ENCODE results near the gene SCAI. TPM values are rescaled to one million over a fixed set of nuclear protein-coding genes. Genes with fewer than 3 reads are reported as not detected.

SCAI gene
- total RNA-seq, 1 experiment from 2014 or later, result 15.5 TPM

DNA sequence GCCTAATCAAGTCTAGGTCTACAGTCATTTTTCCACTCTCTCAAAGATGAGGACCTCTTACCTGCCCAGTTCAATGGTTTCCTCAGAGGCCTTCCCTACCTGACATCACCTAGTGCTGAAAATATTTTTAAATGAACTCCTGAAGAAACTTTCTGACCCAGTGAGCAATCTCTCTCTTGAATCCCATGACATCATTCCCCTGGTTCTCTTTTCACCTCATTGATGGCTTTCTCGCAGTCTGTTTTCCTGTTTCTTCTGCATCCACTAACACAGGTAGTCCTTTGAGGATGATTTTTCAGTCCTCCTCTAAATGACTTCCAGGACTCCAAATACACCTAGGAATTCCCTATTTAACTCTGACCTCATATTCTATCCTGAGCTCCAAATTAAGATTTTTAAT is 40.3 kb downstream of the SCAI start:
- Histone ChIP-seq H3K27me3 (ENCODE audit: insufficient read depth, low read length) (no peaks in the 10 kb centered on the region), H2AFZ (ENCODE audit: low read length) (no peak overlapping the region), H4K5ac (ENCODE audit: insufficient read length, low read depth, low read length) (no peak overlapping the region), H3K18ac (ENCODE audit: insufficient read length, low read depth, low read length) (no peak overlapping the region), H2BK15ac (ENCODE audit: low read depth, low read length) (no peak overlapping the region), H4K8ac (replicated peaks; ENCODE audit: insufficient read length, low read depth, low read length) (no peak overlapping the region), H3K56ac (ENCODE audit: insufficient read length, low read depth, low read length) (no peak overlapping the region), H3T11ph (ENCODE audit: low read length) (no peak overlapping the region), H3K14ac (ENCODE audit: insufficient read depth, low read length) (no peak overlapping the region), H3K23me2 (ENCODE audit: insufficient read length, low read depth, low read length, poor library complexity, severe bottlenecking) (no peaks in the 10 kb centered on the region), H3K4me2 (ENCODE audit: insufficient read depth, insufficient read length, low read length) (no peak overlapping the region), H2BK5ac (ENCODE audit: insufficient read length, low read length) (no peak overlapping the region), H3K79me2 (ENCODE audit: insufficient read depth, low read length) (no peaks in the 10 kb centered on the region), H2BK120ac (ENCODE audit: low read depth, low read length, poor library complexity, severe bottlenecking) (no peak overlapping the region), H3K4me1 (ENCODE audit: insufficient read depth, low read length) (no peaks in the 10 kb centered on the region), H3K4ac (ENCODE audit: low read depth, low read length) (no peak overlapping the region), H3K79me1 (ENCODE audit: insufficient read depth, low read depth, low read length, poor library complexity, severe bottlenecking) (peaks cover 4% of the 10 kb centered on the region), H2BK20ac (ENCODE audit: low read depth, low read length, poor library complexity, severe bottlenecking) (no peak overlapping the region), H3K27ac (ENCODE audit: insufficient read length, low read depth, low read length) (no peak overlapping the region), H4K20me1 (ENCODE audit: control insufficient read depth, insufficient read depth, insufficient read length) (no peaks in the 10 kb centered on the region), H2BK12ac (ENCODE audit: insufficient read length, low read depth, low read length) (no peak overlapping the region), H3K9me3 (ENCODE audit: control insufficient read depth, low read depth, low read length) (no peaks in the 10 kb centered on the region), H2AK5ac (ENCODE audit: insufficient read length, low read length) (no peak overlapping the region), H3K23ac (ENCODE audit: insufficient read length, low read depth, low read length) (no peak overlapping the region), H4K91ac (ENCODE audit: insufficient read length, low read depth, low read length) (no peak overlapping the region), H3K9ac (ENCODE audit: extremely low read depth, insufficient read length, low read length) (no peak overlapping the region)
- peaks cover 3 to 5% of the 10 kb centered on the region in 2 experiments; a peak in 1 of 4 replicates for H3K4me1 Mint-ChIP-seq
- peaks cover under 1 to 4% (median 2%) of the 10 kb centered on the region in 3 experiments; a peak in 5 of 7 replicates for H3K36me3 Mint-ChIP-seq (ENCODE audit: insufficient read depth in 1 of 3, low read depth in 3 of 3)
- no peaks in the 10 kb centered on the region for H3K27me3 Mint-ChIP-seq (ENCODE audit: low read depth)
- peak overlapping the region in 1 of 3 experiments; percentile 1; a peak in 2 of 7 replicates for H3K27ac Mint-ChIP-seq
- peaks cover 4% of the 10 kb centered on the region in 2 experiments; a peak in 4 of 5 replicates for H3K9me3 Mint-ChIP-seq
- TF ChIP-seq CTCF (conservative IDR thresholded peaks at IDR 0.05), result no peak
- WGBS (ENCODE audit: extremely low coverage, insufficient read length, low lambda C conversion rate), result no CpG with 5 or more reads among the region's 1 CpG
- no peak overlapping the region for H3K4me3 Mint-ChIP-seq
- DNase-seq, result no peak

All from H9 (cell line).